Measurements from ENCODE around the gene PTTG1IP. TPM values are rescaled to one million over a fixed set of nuclear protein-coding genes. Genes with fewer than 3 reads are reported as not detected.
A peak's percentile ranks its signal among the peaks of the same experiment; 100 is the strongest.

The PTTG1IP gene, protein sequence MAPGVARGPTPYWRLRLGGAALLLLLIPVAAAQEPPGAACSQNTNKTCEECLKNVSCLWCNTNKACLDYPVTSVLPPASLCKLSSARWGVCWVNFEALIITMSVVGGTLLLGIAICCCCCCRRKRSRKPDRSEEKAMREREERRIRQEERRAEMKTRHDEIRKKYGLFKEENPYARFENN
- total RNA-seq = 100 to 1,000 TPM; 157 to 552 (median 288) TPM

DNA sequence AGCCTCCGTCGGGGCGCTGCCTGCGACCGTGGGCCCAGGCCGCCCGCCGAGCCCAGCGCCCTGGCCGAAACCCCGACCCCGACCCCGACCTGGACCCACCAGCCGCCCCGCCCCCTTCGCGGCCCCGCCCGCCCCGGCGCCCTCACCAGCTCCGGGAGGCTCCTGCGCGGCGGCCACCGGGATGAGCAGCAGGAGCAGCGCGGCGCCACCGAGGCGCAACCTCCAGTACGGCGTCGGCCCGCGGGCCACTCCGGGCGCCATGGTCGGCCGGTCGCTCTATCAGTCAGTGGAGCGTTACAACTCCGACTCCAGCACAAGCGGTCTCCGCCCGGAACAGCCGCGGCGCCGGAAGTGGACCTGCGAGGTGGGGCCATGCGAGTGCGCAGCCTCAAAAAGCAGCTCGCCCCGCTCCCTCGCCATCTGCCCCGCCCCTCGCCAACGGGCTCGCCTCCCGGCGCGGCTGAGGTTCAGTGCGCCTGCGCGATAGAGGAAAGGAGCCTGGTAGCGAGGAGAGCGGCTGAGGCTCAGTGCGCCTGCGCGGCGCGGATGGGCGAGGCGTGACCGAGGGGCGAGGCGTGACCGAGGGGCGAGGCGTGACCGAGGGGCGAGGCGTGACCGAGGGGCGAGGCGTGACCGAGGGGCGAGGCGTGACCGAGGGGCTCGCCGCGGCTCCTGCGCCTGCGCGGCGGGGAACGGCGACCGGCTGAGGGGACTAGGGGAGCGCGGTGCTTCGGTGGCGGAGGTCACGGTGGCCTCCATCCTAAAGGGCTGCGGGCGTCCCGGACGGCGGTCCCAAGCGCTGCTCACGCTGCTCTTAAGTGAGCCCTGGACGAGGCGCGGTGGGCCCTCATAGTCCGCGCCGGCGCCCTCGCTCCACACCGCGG is at the start of gene PTTG1IP:
TSS of gene PTTG1IP (minus strand) at position 335 of the 884 bp plus-strand sequence. CDS start at position 261, 74 bp downstream.
- peak; percentile 99 for DNase-seq
- peak within 1 kb of the TSS; percentile 90 to 99 (median 96) for H3K27ac ChIP-seq
- H3K27me3 ChIP-seq = no peaks in the 10 kb centered on the region
- H3K9me3 ChIP-seq = no peaks in the 10 kb centered on the region
- H3K36me3 ChIP-seq = no peaks in the 10 kb centered on the region
- H3K4me3 ChIP-seq = peak within 1 kb of the TSS; percentile 76 to 99 (median 90)
- TF ChIP-seq POLR2A (IDR thresholded peaks at IDR 0.05) (peak; percentile 91), CTCF (IDR thresholded peaks at IDR 0.05) (no peak), POLR2AphosphoS5 (IDR thresholded peaks at IDR 0.05) (peak; percentile 96 to 97 (median 97))
- H3K4me1 ChIP-seq = peaks cover 34 to 69% (median 50%) of the 10 kb centered on the region in 4 donors
- WGBS, 2 donors (ENCODE audit: low coverage in 1 of 2) = 3% methylated on average over 53 of the region's 123 CpGs; no CpG with 5 or more reads in 1 of the 2 donors
- in situ Hi-C loops (cut with MboI; ENCODE audit: low pct_ligation_motif_present in 1 of 4, low pct_unique_long_range_greater_than_20kb in 1 of 4, low sequenced_read_pairs in 3 of 4) (loop anchor here in 1 of 4 donors (10.0 kb wide), 1 partner anchor 1021 kb away; no protein-coding TSS in a partner anchor), intact Hi-C loops (cut with DNase I; ENCODE audit: low total_unique reads) (loop anchor here (10.0 kb wide), 1 partner anchor 59 kb away; the partner anchor contains the start of gene SUMO3)

GRCh38 chr21:44921928-44922327 is 48.4 kb upstream of the PTTG1IP start:
- Histone ChIP-seq H3K9me3 (no peaks in the 10 kb centered on the region), H3K4me3 (no peak overlapping the region), H3K36me3 (no peaks in the 10 kb centered on the region), H3K27ac (no peak overlapping the region), H3K4me1 (peaks cover 0 to 21% (median 5%) of the 10 kb centered on the region in 4 donors), H3K27me3 (peaks cover 26% of the 10 kb centered on the region)
- 58 to 72% methylated on average over 5 of the region's 5 CpGs for WGBS, 2 donors (ENCODE audit: low coverage in 1 of 2)
- intact Hi-C loops (cut with DNase I; ENCODE audit: low total_unique reads) (no loop called here), in situ Hi-C loops (cut with MboI; ENCODE audit: low pct_ligation_motif_present in 1 of 4, low pct_unique_long_range_greater_than_20kb in 1 of 4, low sequenced_read_pairs in 3 of 4) (no loop called here)
- TF ChIP-seq EP300 (IDR thresholded peaks at IDR 0.05; ENCODE audit: low read depth) (no peak), CTCF (IDR thresholded peaks at IDR 0.05) (no peak), POLR2AphosphoS5 (IDR thresholded peaks at IDR 0.05) (no peak), POLR2A (IDR thresholded peaks at IDR 0.05) (no peak)
- DNase-seq = no peak

- DNase-seq = peak; percentile 57
- peak within 1 kb of the TSS in 3 of 4 donors; percentile 19 to 44 (median 22) for H3K4me3 ChIP-seq
- in situ Hi-C loops (cut with MboI; ENCODE audit: low pct_ligation_motif_present in 1 of 4, low pct_unique_long_range_greater_than_20kb in 1 of 4, low sequenced_read_pairs in 3 of 4) (no loop called here), intact Hi-C loops (cut with DNase I; ENCODE audit: low total_unique reads) (no loop called here)
- H3K27me3 ChIP-seq = peaks cover 19% of the 10 kb centered on the region
- peak within 1 kb of the TSS; percentile 48 to 70 (median 63) for H3K27ac ChIP-seq
- H3K36me3 ChIP-seq = no peaks in the 10 kb centered on the region
- TF ChIP-seq EP300 (IDR thresholded peaks at IDR 0.05; ENCODE audit: low read depth) (no peak), CTCF (IDR thresholded peaks at IDR 0.05) (no peak), POLR2A (IDR thresholded peaks at IDR 0.05) (no peak), POLR2AphosphoS5 (IDR thresholded peaks at IDR 0.05) (no peak)
- H3K4me1 ChIP-seq = peaks cover 0 to 23% (median 5%) of the 10 kb centered on the region in 4 donors
- 52 to 54% methylated on average over 6 to 29 of the region's 29 CpGs for WGBS, 2 donors (ENCODE audit: low coverage in 1 of 2)
- H3K9me3 ChIP-seq = no peaks in the 10 kb centered on the region
These were observed 47.5 kb upstream of the PTTG1IP start, which contains the start of gene ITGB2 for GRCh38 chr21:44920694-44921604. ITGB2 (minus strand) TSS chr21:44920899; CDS start chr21:44910782, 10,117 bp downstream.

All from transverse colon (tissue), 4 donors.